Fibroblast of the aortic adventitia (primary cell): ENCODE data around the gene TBPL1. TPM values are rescaled to one million over a fixed set of nuclear protein-coding genes. Genes with fewer than 3 reads are reported as not detected.

Source experiments
- DNase-seq: peaks from one replicate; pipeline ENCODE4 v3.0.0-alpha.2; 2010; ENCODE audit warnings: low read depth
- H3K4me3 ChIP-seq: 2 replicates; pipeline ENCODE4 v1.5.1; 2011; ENCODE audit warnings: low read depth, mild to moderate bottlenecking, control low read depth, low read length, moderate library complexity
- CTCF ChIP-seq: IDR thresholded peaks from 2 replicates; pipeline ENCODE4 v1.5.1; 2011; ENCODE audit warnings: mild to moderate bottlenecking, low read length, control low read depth, inconsistent platforms; ENCODE audit not compliant: insufficient read depth
- total RNA-seq: library from RNA; depleted of rRNA; stranded (reverse); fragments of >200 nt; gene quantifications from 2 replicates; pipeline ENCODE4 v1.2.3, GENCODE V29; 2012; ENCODE audit warnings: low replicate concordance

Gene TBPL1
- total RNA-seq, 1 donor, result 30.2 TPM

- no peak overlapping the region for H3K4me3 ChIP-seq
- TF ChIP-seq CTCF, result no peak
- DNase-seq, result no peak
Observed at GRCh38 chr6:134005800-134006199, 52.8 kb downstream of the TBPL1 start.

- no peak for DNase-seq
- TF ChIP-seq CTCF, result no peak
- H3K4me3 ChIP-seq, result no peak overlapping the region
Observed at GRCh38 chr6:134007077-134007476, 54.1 kb downstream of the TBPL1 start.

GRCh38 chr6:134009876-134010275, 56.9 kb downstream of the TBPL1 start:
- DNase-seq, result no peak
- TF ChIP-seq CTCF, result no peak

GRCh38 chr6:134010400-134010799, 57.4 kb downstream of the TBPL1 start:
- no peak for DNase-seq
- no peak overlapping the region for H3K4me3 ChIP-seq
- no peak for TF ChIP-seq CTCF

More at GRCh38 chr6:134009876-134010275, 56.9 kb downstream of the TBPL1 start:
- H3K4me3 ChIP-seq, result no peak overlapping the region

GRCh38 chr6:134010974-134011373, 58.0 kb downstream of the TBPL1 start:
- DNase-seq, result no peak
- no peak for TF ChIP-seq CTCF
- no peak overlapping the region for H3K4me3 ChIP-seq

GRCh38 chr6:134014588-134015137, 61.6 kb downstream of the TBPL1 start:
- DNase-seq, result no peak
- no peak overlapping the region for H3K4me3 ChIP-seq
- TF ChIP-seq CTCF, result no peak
